Right ventricle myocardium inferior (tissue), 1 donor: Measurements from ENCODE around the gene UGT1A1. TPM values are rescaled to one million over a fixed set of nuclear protein-coding genes. Genes with fewer than 3 reads are reported as not detected.

Experiments
- ATAC-seq: fragments of 200-7000 bp; cut with Tn5 transposase; one replicate; pipeline ENCODE4 v1.9.1; 2020; ENCODE audit warnings: mild to moderate bottlenecking, moderate library complexity
- DNase-seq: peaks from one replicate; pipeline ENCODE4 v3.0.0; 2021; ENCODE audit errors: missing footprints
- intact Hi-C: fragments of 100-400 bp; cut with DNase I; formaldehyde crosslinking; loops from one replicate; pipeline ENCODE4 v1.11.0; 2022
- total RNA-seq: library from RNA; stranded (reverse); fragmentation: NEBNext Ultra II Directional; extraction: Animal tissue kit (Norgen Biotek cat#: 25700); gene quantifications from one replicate; pipeline ENCODE4 v1.2.1, GENCODE V29; 2021
- donor health status: DM: no; HTN: yes; CAD: no; lungs with severe emphysema.

The UGT1A1 gene
- total RNA-seq, 1 donor from 2014 or later = not detected

- no peak for ATAC-seq
- intact Hi-C loops = no loop called here
- no peak for DNase-seq
Measured at GRCh38 chr2:233791883-233792329, 31.8 kb downstream of the UGT1A1 start.

DNA sequence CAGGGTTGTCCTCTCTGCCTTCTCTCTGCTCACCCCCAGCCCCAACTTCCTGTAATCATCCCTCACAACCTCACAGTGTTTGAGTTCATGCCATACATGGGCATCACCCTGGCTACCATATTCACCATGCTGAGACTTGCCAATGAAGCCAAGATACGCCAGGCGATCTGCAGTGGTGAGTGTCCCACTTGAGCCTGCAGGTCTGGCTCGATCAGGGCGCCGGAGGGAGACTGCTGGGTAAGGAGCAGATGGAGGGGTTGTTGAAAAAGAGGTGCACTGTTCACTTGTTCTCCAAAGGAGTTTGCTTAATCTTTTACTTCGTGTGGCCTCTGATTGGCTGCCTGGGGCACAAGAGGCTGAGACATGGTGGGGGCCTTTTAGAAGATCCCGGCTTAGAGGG is 32.6 kb downstream of the UGT1A1 start:
- intact Hi-C loops = no loop called here
- ATAC-seq (no peak), DNase-seq (no peak)

DNA sequence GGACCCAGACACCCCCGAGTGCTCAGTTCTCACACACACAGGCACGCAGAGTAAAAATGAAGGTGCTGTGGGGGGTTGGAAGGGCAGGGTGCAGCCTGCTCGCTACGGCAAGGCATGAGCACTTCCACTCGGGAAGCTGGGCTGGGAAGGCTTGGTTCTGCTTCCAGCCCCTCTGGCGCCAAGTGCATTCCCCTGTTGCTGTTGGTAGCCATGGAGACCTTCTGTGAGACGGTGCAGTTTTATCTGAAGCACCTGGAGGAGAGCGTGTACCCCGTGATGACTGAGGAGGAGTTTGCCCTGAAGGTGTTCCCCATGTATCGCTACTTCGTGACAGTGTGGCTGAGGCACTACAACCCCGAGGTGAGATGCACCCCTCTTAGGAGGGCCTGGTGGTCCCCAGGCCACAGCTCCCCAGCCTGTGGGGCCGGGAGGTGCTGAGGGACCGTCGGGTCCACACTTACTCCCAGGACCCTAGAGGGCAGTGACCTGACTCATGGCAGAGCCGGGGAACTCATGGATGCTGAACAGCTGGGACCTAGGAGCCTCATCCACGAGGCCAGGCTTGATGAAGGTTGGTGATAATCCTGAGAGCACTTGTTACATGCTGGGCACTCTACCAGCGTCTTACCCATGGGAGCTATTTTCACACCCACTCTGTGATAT is 33.5 kb downstream of the UGT1A1 start:
- no peak for ATAC-seq
- intact Hi-C loops = no loop called here
- no peak for DNase-seq

GRCh38 chr2:233794128-233794658 is 34.1 kb downstream of the UGT1A1 start:
- intact Hi-C loops = no loop called here
- DNase-seq = no peak
- no peak for ATAC-seq

- no peak for ATAC-seq
- intact Hi-C loops = no loop called here
- DNase-seq = no peak
Measured at GRCh38 chr2:233795735-233796171, 35.7 kb downstream of the UGT1A1 start.

- DNase-seq (no peak), ATAC-seq (no peak)
- intact Hi-C loops = no loop called here
Measured at GRCh38 chr2:233796254-233796653, 36.2 kb downstream of the UGT1A1 start.

DNA sequence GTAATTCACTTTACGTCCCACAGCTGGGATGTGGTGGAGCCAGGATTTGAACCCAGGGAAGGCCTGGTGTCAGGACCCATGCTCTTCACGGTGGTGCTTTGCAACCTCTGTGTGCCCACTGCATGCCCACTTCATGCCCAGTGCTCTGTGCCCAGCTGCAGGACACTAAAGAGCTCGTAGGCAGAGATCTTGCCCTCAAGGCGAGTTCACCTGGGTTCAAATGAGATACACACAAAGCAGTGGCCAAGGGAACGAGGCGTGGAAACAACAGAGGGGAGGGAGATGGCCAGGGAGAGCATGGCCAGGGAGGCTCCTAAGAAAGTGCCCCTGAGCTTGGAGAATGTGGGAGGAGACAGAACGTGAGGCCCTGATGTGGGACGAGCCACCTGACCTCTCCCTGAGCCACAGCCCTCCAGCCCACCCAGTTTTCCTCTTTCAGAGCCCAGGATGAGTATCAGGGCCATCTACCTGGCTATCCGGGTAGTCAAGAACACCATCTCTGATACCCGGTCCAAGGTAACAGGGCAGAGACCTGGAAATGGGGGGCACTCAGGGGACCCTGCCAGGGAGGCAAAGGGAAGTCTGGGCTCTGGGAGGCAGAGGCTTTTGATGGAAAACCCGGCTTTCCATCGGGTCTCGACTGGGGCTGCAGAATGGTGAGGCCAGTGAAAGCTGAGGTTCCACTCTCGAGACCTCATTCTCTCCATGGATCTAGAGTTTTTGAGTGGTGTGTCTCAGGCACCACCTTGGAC is 38.4 kb downstream of the UGT1A1 start:
- intact Hi-C loops = no loop called here
- DNase-seq = no peak
- ATAC-seq = no peak

GRCh38 chr2:233799087-233799665 is 39.1 kb downstream of the UGT1A1 start:
- intact Hi-C loops = no loop called here
- no peak for DNase-seq
- ATAC-seq = no peak

GRCh38 chr2:233799716-233800115 is 39.6 kb downstream of the UGT1A1 start:
- intact Hi-C loops = no loop called here
- DNase-seq = no peak
- no peak for ATAC-seq

GRCh38 chr2:233800208-233800607 is 40.1 kb downstream of the UGT1A1 start:
- no peak for DNase-seq
- no peak for ATAC-seq
- intact Hi-C loops = no loop called here

- DNase-seq (no peak), ATAC-seq (no peak)
- intact Hi-C loops = no loop called here
Measured at GRCh38 chr2:233801357-233802131, 41.5 kb downstream of the UGT1A1 start.

DNA sequence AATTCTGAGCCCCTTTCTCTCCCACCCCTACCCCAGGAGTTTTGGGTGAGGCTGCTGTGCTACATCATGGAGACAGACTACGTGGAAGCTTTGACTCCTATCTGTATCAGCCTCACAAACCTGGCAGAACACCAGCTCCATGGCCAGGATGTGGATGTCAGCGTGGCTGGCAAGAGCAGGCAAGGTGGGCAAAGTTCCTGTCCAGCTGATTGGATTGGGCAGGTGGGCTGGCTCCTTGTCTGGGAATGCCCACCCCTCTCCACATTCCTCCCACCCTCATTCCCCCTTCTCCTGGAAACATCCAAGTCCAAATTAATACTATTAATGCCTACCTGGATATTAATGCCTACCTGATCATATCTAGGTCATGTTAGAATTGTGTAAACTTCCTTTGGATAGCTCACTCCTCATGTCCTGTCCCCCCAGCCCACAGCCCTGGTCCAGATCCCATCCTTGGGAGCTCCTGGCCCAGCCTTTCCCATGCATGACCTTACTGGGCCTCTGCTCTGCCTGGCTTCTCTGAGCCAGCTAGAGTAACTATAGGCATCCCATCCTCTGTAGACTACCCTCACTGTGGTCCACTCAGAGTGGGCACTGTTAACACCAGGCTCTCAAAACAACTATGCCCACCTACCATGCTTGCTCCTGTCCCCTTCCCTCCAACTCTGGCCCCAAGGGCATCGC is 42.2 kb downstream of the UGT1A1 start:
- intact Hi-C loops = no loop called here
- DNase-seq = no peak
- ATAC-seq = no peak

DNA sequence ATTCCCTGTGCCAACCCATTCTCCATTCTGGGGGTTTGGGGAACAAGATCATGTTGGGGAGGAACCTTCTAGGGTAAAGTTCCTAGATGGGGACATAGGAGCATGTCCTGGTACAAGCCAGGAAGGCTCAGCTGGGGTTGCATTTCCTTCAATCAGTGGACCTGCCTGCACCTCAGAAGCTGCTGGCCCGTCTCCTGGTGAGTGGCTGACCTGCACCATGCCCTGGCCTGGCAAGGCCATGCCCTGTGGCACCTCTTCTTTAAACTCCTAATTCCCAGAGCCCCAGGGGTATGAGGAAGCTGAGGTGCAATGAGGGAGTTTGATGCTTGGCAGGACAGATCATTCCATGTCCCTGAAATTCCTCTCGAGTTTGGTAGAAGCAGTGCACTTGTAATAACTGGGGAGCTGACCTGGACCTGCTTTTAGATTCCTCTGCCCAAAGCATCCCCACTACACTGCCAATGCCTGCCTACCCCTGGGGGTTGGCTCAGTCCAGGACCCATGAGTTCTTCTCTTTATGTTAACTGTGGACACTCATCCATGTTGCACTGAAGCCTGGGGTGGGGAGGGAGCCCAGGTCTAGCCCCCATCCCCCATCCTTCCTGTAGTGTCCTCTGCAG is 43.3 kb downstream of the UGT1A1 start:
- intact Hi-C loops = no loop called here
- DNase-seq (no peak), ATAC-seq (no peak)

DNA sequence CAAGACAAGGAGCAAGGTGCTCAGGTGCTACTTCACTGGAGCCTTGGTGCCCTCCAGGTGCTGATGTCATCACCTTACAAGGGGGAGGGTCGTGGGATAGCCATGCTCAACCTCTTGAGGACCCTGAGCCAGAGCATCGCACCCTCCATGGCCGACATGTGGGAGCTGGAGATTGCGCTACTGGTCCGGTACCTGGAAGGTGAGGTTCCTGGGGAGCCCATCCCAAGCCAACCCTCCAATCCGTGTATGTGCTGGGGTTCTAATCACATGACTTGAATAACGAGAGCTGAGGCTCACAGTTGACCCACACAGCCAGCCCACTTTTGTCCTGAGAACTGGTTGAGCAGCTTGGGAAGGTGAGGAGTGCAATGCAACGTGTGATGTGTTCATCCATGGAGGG is 43.9 kb downstream of the UGT1A1 start:
- no peak for DNase-seq
- intact Hi-C loops = no loop called here
- ATAC-seq = no peak

DNA sequence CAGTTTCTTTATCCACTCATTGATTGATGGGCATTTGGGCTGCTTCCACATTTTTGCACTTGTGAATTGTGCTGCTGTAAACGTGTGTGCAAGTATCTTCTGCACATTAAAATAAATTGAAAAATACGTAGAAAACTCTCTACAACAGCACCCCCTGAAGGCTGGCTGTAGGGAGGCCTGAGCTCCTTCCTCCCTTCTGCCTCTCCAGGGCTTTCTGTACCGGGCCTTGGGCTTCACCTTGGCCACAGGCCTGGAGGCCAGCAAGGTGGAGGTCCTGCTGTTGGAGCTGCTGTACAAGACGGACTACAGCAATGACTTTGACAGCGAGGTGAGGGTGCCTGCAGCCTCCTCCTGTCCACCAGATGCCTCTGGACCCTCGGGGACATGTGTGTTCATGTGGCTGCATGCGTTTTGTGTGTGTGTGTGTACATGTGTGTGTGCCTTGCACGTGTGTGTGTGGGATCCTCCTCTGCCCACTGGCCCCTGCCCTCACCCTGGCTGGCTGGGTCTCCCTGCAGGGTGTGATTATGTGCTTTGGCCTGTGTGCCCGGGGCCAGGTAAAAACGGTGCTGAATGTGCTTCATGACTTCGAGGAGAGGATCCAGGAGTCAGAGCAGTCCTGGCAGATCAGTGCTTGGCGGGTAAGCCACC is 47.3 kb downstream of the UGT1A1 start:
- ATAC-seq (no peak), DNase-seq (no peak)
- intact Hi-C loops = no loop called here

DNA sequence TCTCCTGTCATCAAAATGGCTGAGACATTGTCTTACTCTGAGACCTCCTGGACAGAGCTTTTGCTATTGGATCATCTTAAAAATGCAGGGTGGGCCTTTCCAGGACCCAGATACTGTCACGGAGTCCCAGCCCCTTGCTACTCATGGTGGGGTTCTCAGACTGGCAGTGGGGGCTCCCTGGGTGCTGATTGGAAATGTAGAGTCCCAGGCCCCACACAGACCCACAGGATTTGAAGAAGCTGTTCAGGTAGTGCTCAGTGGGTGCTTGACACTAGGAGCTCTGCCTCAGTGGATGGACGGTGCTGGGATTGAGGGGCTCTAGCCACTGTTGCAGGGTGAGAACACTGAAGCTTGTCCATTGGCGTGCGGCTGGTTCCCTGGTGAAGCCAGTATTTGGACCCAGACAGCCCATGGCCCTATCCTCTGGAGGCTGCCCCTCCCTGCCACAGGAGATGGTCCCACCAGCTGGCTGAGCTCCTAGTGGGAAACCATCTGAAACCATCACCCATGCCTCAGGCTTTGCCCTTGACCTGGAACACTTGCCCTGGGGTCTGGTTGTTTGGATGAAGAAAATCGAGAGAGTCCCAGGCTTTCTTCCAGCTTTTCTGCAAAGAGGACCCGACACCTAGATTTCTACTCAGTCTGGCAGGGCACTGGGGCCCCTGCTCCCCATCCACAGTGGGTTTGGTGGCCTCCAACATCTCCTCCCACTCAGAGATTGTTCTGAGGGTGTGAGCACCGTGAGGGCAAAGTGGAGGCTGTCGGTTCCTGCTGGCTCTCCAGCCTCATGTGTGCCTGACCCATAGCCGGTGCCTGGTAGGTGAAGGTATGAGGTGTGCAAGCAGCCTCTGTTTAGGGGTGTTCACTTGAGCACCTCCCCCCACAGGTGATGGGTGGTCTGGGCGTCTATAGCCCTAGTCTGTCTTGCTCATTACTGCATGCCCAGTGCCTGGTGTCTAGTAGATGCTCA is 48.2 kb downstream of the UGT1A1 start:
- DNase-seq = no peak
- no peak for ATAC-seq
- intact Hi-C loops = no loop called here

DNA sequence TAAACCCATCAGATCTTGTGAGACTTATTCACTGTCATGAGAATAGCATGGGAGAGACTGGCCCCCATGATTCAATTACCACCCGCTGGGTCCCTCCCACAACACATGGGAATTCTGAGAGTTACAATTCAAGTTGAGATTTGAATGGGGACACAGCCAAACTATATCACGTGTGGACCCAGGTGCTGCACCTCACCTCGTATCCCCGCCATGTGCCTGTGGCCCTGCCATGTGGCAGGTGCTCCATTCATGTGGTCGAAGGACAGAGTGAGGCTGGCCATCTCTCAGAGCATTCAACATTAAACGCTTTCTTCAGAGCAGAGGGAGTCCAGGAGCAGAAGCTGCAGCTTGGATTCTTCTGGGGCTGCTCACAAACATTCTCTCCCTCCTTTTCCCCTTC is 50.3 kb downstream of the UGT1A1 start:
- no peak for DNase-seq
- no peak for ATAC-seq
- intact Hi-C loops = no loop called here
